ENCODE results near the gene PIK3C2G.
"Not testable (repeated sequence)": the region's sequence is repeated elsewhere in the genome, so short reads cannot be mapped to it uniquely, and the experiment has no call there.

The PIK3C2G gene

GRCh38 chr12:18261273-18261672, at the start of gene PIK3C2G:
Gene PIK3C2G (plus strand): TSS chr12:18261518. CDS start chr12:18282082, 20,564 bp downstream.
- DNase-seq: no peak

GRCh38 chr12:18217966-18218365, 43.4 kb upstream of the PIK3C2G start:
- no peak for DNase-seq

GRCh38 chr12:18221726-18222125, 39.6 kb upstream of the PIK3C2G start:
- DNase-seq: no peak

GRCh38 chr12:18222699-18223098, 38.6 kb upstream of the PIK3C2G start:
- no peak for DNase-seq

GRCh38 chr12:18224745-18225144, 36.6 kb upstream of the PIK3C2G start:
- no peak for DNase-seq

- no peak for DNase-seq
These were observed 21.8 kb upstream of the PIK3C2G start for GRCh38 chr12:18239526-18239925.

- DNase-seq: no peak
These were observed 18.8 kb upstream of the PIK3C2G start for GRCh38 chr12:18242380-18243089.

- no peak for DNase-seq
These were observed 18.1 kb upstream of the PIK3C2G start for GRCh38 chr12:18243238-18243637.

GRCh38 chr12:18246066-18246465, 15.3 kb upstream of the PIK3C2G start:
- DNase-seq: no peak

GRCh38 chr12:18250313-18250916, 10.9 kb upstream of the PIK3C2G start:
- DNase-seq: peak; percentile 26

GRCh38 chr12:18254081-18254480, 7.2 kb upstream of the PIK3C2G start:
- DNase-seq: no peak

GRCh38 chr12:18255004-18255403, 6.3 kb upstream of the PIK3C2G start:
- not testable (repeated sequence) for DNase-seq

- no peak for DNase-seq
These were observed 4.1 kb upstream of the PIK3C2G start for GRCh38 chr12:18257251-18257650.

- DNase-seq: no peak
These were observed 2.4 kb upstream of the PIK3C2G start for GRCh38 chr12:18258929-18259328.

- DNase-seq: no peak
These were observed 1.2 kb upstream of the PIK3C2G start for GRCh38 chr12:18259906-18260682.

GRCh38 chr12:18261906-18262305, 588 bp downstream of the PIK3C2G start:
- no peak for DNase-seq

- DNase-seq: no peak
These were observed 1.2 kb downstream of the PIK3C2G start for GRCh38 chr12:18262514-18262913.

- no peak for DNase-seq
These were observed 3.3 kb downstream of the PIK3C2G start for GRCh38 chr12:18264581-18265075.

- DNase-seq: no peak
These were observed 6.2 kb downstream of the PIK3C2G start for GRCh38 chr12:18267427-18268099.

- DNase-seq: no peak
These were observed 9.7 kb downstream of the PIK3C2G start for GRCh38 chr12:18270958-18271460.

GRCh38 chr12:18275981-18276380, 14.7 kb downstream of the PIK3C2G start:
- DNase-seq: no peak

- no peak for DNase-seq
These were observed 15.9 kb downstream of the PIK3C2G start for GRCh38 chr12:18277196-18277595.

- no peak for DNase-seq
These were observed 19.4 kb downstream of the PIK3C2G start for GRCh38 chr12:18280728-18281127.
